Mesenchymal stem cell (in vitro differentiated cells and primary cell): ENCODE measurements around the gene FAM83F. TPM values are rescaled to one million over a fixed set of nuclear protein-coding genes. Genes with fewer than 3 reads are reported as not detected.

ENCODE experiments used
- DNase-seq: peaks from one replicate; pipeline ENCODE4 v3.0.0-alpha.2; 2013
- H2AFZ ChIP-seq: one replicate; pipeline ENCODE4 v1.6.1; 2013; ENCODE audit warnings: low read depth, mild to moderate bottlenecking, control low read depth, inconsistent platforms, low read length, moderate library complexity
- H2AK5ac ChIP-seq: 2 replicates; pipeline ENCODE4 v1.6.1; 2013; ENCODE audit warnings: low read length, moderate library complexity, mild to moderate bottlenecking, inconsistent platforms; ENCODE audit not compliant: severe bottlenecking
- H2BK120ac ChIP-seq: one replicate; pipeline ENCODE4 v1.6.1; 2013; ENCODE audit warnings: low read depth, mild to moderate bottlenecking, inconsistent platforms, low read length, moderate library complexity
- H2BK12ac ChIP-seq, 2 experiments: one replicate each; pipeline ENCODE4 v1.6.1; 2013; ENCODE audit warnings: inconsistent platforms in 2 of 2, low read length in 2 of 2, mild to moderate bottlenecking in 2 of 2, moderate library complexity in 2 of 2, control low read depth in 1 of 2
- H2BK15ac ChIP-seq: one replicate; pipeline ENCODE4 v1.6.1; 2013; ENCODE audit warnings: mild to moderate bottlenecking, low read depth, inconsistent platforms; ENCODE audit not compliant: poor library complexity, severe bottlenecking
- H2BK5ac ChIP-seq: 2 replicates; pipeline ENCODE4 v1.6.1; 2013; ENCODE audit warnings: low read depth, mild to moderate bottlenecking, low read length, control low read depth, inconsistent platforms; ENCODE audit not compliant: poor library complexity, severe bottlenecking
- H3K14ac ChIP-seq, 2 experiments: one replicate each; pipeline ENCODE4 v1.6.1; 2013; ENCODE audit warnings: inconsistent platforms in 2 of 2, low read length in 2 of 2, control low read depth in 1 of 2, mild to moderate bottlenecking in 1 of 2, moderate library complexity in 1 of 2
- H3K18ac ChIP-seq, 2 experiments: one replicate each; pipeline ENCODE4 v1.6.1; 2013; ENCODE audit warnings: inconsistent platforms in 2 of 2, low read length in 2 of 2, control low read depth in 1 of 2, low read depth in 1 of 2, mild to moderate bottlenecking in 1 of 2
- H3K23ac ChIP-seq, 2 experiments: one replicate each; pipeline ENCODE4 v1.6.1; 2013; ENCODE audit warnings: inconsistent platforms in 2 of 2, low read length in 2 of 2, mild to moderate bottlenecking in 2 of 2, moderate library complexity in 2 of 2, control low read depth in 1 of 2
- H3K27ac ChIP-seq: 2 replicates; pipeline ENCODE4 v1.5.1; 2013; ENCODE audit warnings: mild to moderate bottlenecking, moderate library complexity, low read length, control low read depth, inconsistent platforms; ENCODE audit not compliant: poor library complexity, severe bottlenecking
- H3K27me3 ChIP-seq, 2 experiments: 2 replicates each; pipeline versions ENCODE4 v1.6.1 to v1.7.0; 2013; ENCODE audit warnings: low read length in 2 of 2, mild to moderate bottlenecking in 2 of 2, moderate library complexity in 2 of 2, control low read depth in 1 of 2, inconsistent platforms in 1 of 2; ENCODE audit not compliant: control insufficient read depth in 1 of 2, insufficient read depth in 1 of 2
- H3K36me3 ChIP-seq, 2 experiments: 2 replicates each; pipeline versions ENCODE4 v1.6.1 to v1.7.0; 2013; ENCODE audit warnings: low read length in 2 of 2, control low read depth in 1 of 2, inconsistent platforms in 1 of 2, low read depth in 1 of 2, mild to moderate bottlenecking in 1 of 2; ENCODE audit not compliant: insufficient read depth in 2 of 2, control insufficient read depth in 1 of 2
- H3K4ac ChIP-seq, 2 experiments: one replicate each; pipeline ENCODE4 v1.6.1; 2013; ENCODE audit warnings: inconsistent platforms in 2 of 2, low read length in 2 of 2, mild to moderate bottlenecking in 2 of 2, moderate library complexity in 2 of 2, control low read depth in 1 of 2, low read depth in 1 of 2
- H3K4me1 ChIP-seq: 2 replicates; pipeline ENCODE4 v1.6.1; 2013; ENCODE audit warnings: low read depth, low read length, control low read depth; ENCODE audit not compliant: control insufficient read depth, insufficient read depth
- H3K4me2 ChIP-seq: 2 replicates; pipeline ENCODE4 v1.6.1; 2013; ENCODE audit warnings: low read length, mild to moderate bottlenecking, inconsistent platforms; ENCODE audit not compliant: poor library complexity, severe bottlenecking
- H3K4me3 ChIP-seq, 2 experiments: 2 replicates each; pipeline versions ENCODE4 v1.5.1 to v1.7.0; 2013; ENCODE audit warnings: low read length in 2 of 2, mild to moderate bottlenecking in 2 of 2, control low read depth in 1 of 2, low read depth in 1 of 2; ENCODE audit not compliant: insufficient read depth in 1 of 2
- H3K79me1 ChIP-seq: replicated peaks from 2 replicates; pipeline ENCODE4 v1.6.1; 2013; ENCODE audit warnings: mild to moderate bottlenecking, control low read depth, low read length, inconsistent platforms; ENCODE audit not compliant: poor library complexity, severe bottlenecking
- H3K9ac ChIP-seq: 2 replicates; pipeline ENCODE4 v1.7.0; 2013; ENCODE audit warnings: mild to moderate bottlenecking, low read length, moderate library complexity
- H3K9me3 ChIP-seq: 2 replicates; pipeline ENCODE4 v1.7.0; 2013; ENCODE audit warnings: mild to moderate bottlenecking, low read length; ENCODE audit not compliant: control insufficient read depth
- H4K8ac ChIP-seq: one replicate; pipeline ENCODE4 v1.6.1; 2013; ENCODE audit warnings: inconsistent platforms, mild to moderate bottlenecking, low read length, moderate library complexity
- H4K91ac ChIP-seq: one replicate; pipeline ENCODE4 v1.6.1; 2013; ENCODE audit warnings: mild to moderate bottlenecking, low read length, inconsistent platforms
- WGBS: methylation state at CpG from one replicate; pipeline ENCODE4 v1.1.7; 2013; ENCODE audit warnings: mixed read lengths; 5-methylcytosine and 5-hydroxymethylcytosine counted together
- polyA plus RNA-seq, 2 experiments: library from polyadenylated mRNA; stranded (reverse); fragments of 200-250 nt; gene quantifications; one replicate each; pipeline ENCODE4 v1.2.3, GENCODE V29; 2013

FAM83F gene
- 0.06 TPM for polyA plus RNA-seq (2013, experiment 1 of 2)
- polyA plus RNA-seq (2013, experiment 2 of 2): 0.05 TPM

DNA sequence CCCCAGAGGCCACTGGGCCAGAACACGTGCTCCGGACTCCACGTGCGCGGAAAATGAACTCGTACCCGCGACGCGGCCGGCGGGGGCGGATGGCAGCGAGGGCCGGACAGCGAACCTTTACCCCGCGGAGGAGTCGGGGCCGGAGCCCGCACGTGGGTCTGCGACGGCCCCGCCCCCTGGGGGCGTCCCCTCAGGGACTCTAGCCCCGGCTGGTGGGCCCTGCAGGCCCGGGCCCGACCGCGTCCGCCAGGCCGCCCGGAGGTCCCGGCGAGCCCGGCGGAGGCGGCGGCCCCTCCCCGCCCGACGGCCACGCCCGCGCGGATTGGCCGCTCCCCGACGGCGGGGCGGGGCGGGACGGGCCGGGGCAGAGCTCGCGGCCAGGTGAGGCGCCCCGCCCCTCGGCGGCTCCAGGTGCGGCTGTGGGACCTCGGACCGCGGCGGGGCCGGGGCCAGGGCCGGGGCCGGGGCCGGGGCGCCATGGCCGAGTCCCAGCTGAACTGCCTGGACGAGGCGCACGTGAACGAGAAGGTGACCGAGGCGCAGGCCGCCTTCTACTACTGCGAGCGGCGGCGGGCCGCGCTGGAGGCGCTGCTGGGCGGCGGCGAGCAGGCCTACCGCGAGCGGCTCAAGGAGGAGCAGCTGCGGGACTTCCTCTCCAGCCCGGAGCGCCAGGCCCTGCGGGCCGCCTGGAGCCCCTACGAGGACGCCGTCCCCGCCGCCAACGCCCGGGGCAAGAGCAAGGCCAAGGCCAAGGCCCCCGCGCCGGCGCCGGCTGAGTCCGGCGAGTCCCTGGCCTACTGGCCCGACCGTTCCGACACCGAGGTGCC lies at the start of gene FAM83F:
Gene FAM83F, plus strand, starts transcription at position 389 of the 827 bp plus-strand sequence. Its CDS starts 89 bp downstream, at position 478.
- peak; percentile 8 for DNase-seq
- H4K8ac ChIP-seq: no peak within 1 kb of the TSS
- H3K9me3 ChIP-seq: no peaks in the 10 kb centered on the region
- no peak within 1 kb of the TSS for H2BK15ac ChIP-seq
- no peak within 1 kb of the TSS for H3K4ac ChIP-seq
- no peak within 1 kb of the TSS for H4K91ac ChIP-seq
- H3K79me1 ChIP-seq: no peaks in the 10 kb centered on the region
- H2AK5ac ChIP-seq: no peak within 1 kb of the TSS
- H3K4me1 ChIP-seq: peaks cover 31% of the 10 kb centered on the region
- H3K27ac ChIP-seq: no peak within 1 kb of the TSS
- peaks cover 0 to 3% of the 10 kb centered on the region in 2 experiments for H3K36me3 ChIP-seq
- H3K4me2 ChIP-seq: peak within 1 kb of the TSS; percentile 13
- peak within 1 kb of the TSS in 1 of 2 experiments; percentile 98 for H3K23ac ChIP-seq
- 10% methylated on average over 85 of the region's 115 CpGs for WGBS
- peaks cover 4 to 70% of the 10 kb centered on the region in 2 experiments for H3K27me3 ChIP-seq
- peak within 1 kb of the TSS in 1 of 2 experiments; percentile 43 for H2BK12ac ChIP-seq
- H3K9ac ChIP-seq: no peak within 1 kb of the TSS
- H3K18ac ChIP-seq: no peak within 1 kb of the TSS
- no peak within 1 kb of the TSS for H3K4me3 ChIP-seq
- no peak within 1 kb of the TSS for H2BK5ac ChIP-seq
- no peak within 1 kb of the TSS for H2AFZ ChIP-seq
- peak within 1 kb of the TSS in 1 of 2 experiments; percentile 36 for H3K14ac ChIP-seq
- no peak within 1 kb of the TSS for H2BK120ac ChIP-seq

DNA sequence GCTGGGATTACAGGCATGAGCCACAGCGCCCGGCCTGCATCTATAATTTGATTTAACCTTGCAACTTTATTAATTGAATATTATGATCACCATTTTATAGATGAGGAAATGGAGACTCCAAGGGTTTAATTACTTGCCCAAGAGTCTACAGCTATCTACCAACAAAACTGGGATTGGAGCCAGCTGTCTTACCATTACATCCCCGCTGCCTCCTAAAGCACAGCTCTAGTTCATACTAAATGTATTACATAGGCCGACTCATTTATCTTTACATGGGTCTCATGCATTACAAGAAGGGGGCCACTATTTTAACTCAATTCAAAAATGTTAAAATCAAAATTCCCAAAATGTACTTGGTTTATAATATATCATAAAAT lies 48.6 kb upstream of the FAM83F start:
- Histone ChIP-seq H3K18ac (no peak overlapping the region), H3K9me3 (no peaks in the 10 kb centered on the region), H2BK120ac (no peak overlapping the region), H3K4me3 (no peak overlapping the region), H3K14ac (no peak overlapping the region), H2BK15ac (no peak overlapping the region), H2BK5ac (no peak overlapping the region), H2BK12ac (no peak overlapping the region), H2AFZ (no peak overlapping the region), H3K36me3 (no peaks in the 10 kb centered on the region), H3K23ac (no peak overlapping the region), H3K4me1 (peaks cover 2% of the 10 kb centered on the region), H3K9ac (no peak overlapping the region), H3K4me2 (no peak overlapping the region), H4K91ac (no peak overlapping the region), H3K27ac (no peak overlapping the region), H3K4ac (no peak overlapping the region), H2AK5ac (no peak overlapping the region), H3K79me1 (no peaks in the 10 kb centered on the region), H4K8ac (no peak overlapping the region), H3K27me3 (peaks cover 13 to 36% of the 10 kb centered on the region in 2 experiments)
- WGBS: 100% methylated on average over 1 of the region's 4 CpGs
- DNase-seq: no peak

DNA sequence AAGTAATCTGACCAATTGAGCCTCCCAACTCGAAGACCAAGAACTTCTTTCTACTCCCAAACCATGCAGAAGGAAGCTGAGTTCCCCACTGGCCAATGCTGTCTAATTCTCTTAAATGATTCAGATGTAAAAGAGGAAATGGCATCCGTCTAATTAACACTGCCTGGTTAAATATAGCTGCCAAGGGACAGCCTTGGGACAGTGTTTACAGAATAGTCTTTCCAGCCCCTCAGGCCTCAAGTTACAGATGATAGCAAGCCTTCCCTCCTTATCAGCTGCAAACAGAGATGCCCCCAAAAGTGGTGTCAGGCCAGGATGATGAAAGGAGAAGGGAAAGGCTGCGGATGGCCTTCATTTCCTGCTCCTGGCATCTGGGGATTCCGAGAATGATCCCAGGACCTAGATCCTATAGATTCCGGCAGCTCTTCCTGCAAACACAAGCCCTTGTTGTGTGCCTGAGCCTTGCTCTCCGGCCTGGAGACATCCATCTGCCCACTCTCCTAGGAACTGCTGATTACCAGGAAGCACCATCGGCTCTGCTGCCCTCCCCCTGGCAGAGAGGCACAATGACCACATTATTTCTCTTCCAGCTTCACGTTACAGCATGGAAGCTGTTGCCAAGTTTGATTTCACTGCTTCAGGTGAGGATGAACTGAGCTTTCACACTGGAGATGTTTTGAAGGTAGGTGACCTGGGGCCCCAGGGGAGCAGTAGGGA lies 48.1 kb upstream of the FAM83F start:
- Histone ChIP-seq H2AFZ (no peak overlapping the region), H2AK5ac (no peak overlapping the region), H3K4me2 (no peak overlapping the region), H3K27me3 (peaks cover 13 to 36% of the 10 kb centered on the region in 2 experiments), H3K9me3 (no peaks in the 10 kb centered on the region), H4K8ac (peak overlapping the region; percentile 7), H3K4me1 (peaks cover 2% of the 10 kb centered on the region), H2BK12ac (no peak overlapping the region), H3K79me1 (no peaks in the 10 kb centered on the region), H3K14ac (no peak overlapping the region), H3K9ac (no peak overlapping the region), H3K36me3 (no peaks in the 10 kb centered on the region), H3K4ac (no peak overlapping the region), H3K18ac (peak overlapping the region in 1 of 2 experiments; percentile 71), H3K4me3 (no peak overlapping the region), H2BK5ac (no peak overlapping the region), H3K23ac (no peak overlapping the region), H3K27ac (no peak overlapping the region), H4K91ac (no peak overlapping the region), H2BK15ac (peak overlapping the region; percentile 44), H2BK120ac (no peak overlapping the region)
- 24% methylated on average over 7 of the region's 8 CpGs for WGBS
- DNase-seq: no peak
